Esophagus squamous epithelium (tissue), 4 donors: ENCODE results near the gene MRPL11.

Source experiments
- CTCF ChIP-seq, 6 experiments: fragments of 450-650 bp in 4 of 6; fragments of 200-600 bp in 2 of 6; sonication (generic) in 2 of 6; IDR thresholded peaks; one replicate each; pipeline ENCODE4 v1.5.1; 2016 to 2019; ENCODE audit warnings: antibody characterized with exemption in 6 of 6, mild to moderate bottlenecking in 4 of 6, moderate library complexity in 4 of 6
- POLR2A ChIP-seq, 4 donors: fragments of 450-650 bp; IDR thresholded peaks; one replicate each; pipeline ENCODE4 v1.6.1; 2017; ENCODE audit warnings: antibody characterized with exemption in 4 of 4, mild to moderate bottlenecking in 4 of 4, moderate library complexity in 3 of 4

GRCh38 chr11:66467034-66467659, 28.5 kb upstream of the MRPL11 start:
- no peak for TF ChIP-seq POLR2A (IDR thresholded peaks at IDR 0.05)
- TF ChIP-seq CTCF (IDR thresholded peaks at IDR 0.05): peak in 4 of 6 experiments; percentile 22 to 67 (median 54)
